HPDE6-E6E7 (cell line): ENCODE measurements around the gene CD180.
A peak's percentile ranks its signal among the peaks of the same experiment; 100 is the strongest.
"Not testable (repeated sequence)": the region's sequence is repeated elsewhere in the genome, so short reads cannot be mapped to it uniquely, and the experiment has no call there.

Source experiments
- DNase-seq: peaks from one replicate; pipeline ENCODE4 v3.0.0; 2011; ENCODE audit warnings: missing footprints; ENCODE audit errors: extremely low spot score

Gene CD180

DNA sequence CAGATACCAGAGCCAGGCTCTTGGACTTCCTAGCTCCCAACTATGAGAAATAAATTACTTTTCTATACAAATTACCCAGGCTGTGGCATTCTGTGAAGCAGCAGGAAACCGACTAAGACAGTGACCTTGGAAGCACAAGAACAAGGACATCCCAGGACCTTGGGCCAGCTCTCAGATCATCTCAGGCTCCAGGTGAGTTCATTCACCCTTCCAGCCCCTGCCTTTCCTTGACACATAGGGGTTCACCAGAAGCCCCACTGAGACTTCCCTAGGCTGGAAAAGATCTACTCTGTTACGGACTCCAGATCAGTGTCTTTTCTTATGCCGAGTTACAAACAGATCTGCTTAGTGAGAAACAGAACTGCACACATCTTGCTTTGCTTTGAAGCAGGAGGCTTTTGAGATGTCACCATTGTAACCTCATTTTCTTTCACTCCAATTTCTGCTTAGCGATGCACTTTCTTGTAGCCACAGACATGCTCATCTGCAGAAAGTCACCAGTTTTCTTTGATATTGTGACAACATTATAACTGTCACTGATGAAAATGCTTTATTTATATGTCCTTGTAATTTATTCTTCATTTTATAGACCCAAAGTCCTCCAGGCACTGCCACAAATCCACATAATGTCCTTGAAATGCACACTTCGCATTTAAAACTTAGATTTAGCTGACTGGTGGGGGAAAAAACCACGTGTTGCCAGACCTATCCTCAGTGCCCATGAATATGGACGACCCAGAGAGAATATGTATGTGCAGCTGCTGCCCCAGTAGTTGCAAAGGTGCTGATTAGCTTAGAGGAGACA, 8.1 kb downstream of the CD180 start:
- DNase-seq = no peak

DNA sequence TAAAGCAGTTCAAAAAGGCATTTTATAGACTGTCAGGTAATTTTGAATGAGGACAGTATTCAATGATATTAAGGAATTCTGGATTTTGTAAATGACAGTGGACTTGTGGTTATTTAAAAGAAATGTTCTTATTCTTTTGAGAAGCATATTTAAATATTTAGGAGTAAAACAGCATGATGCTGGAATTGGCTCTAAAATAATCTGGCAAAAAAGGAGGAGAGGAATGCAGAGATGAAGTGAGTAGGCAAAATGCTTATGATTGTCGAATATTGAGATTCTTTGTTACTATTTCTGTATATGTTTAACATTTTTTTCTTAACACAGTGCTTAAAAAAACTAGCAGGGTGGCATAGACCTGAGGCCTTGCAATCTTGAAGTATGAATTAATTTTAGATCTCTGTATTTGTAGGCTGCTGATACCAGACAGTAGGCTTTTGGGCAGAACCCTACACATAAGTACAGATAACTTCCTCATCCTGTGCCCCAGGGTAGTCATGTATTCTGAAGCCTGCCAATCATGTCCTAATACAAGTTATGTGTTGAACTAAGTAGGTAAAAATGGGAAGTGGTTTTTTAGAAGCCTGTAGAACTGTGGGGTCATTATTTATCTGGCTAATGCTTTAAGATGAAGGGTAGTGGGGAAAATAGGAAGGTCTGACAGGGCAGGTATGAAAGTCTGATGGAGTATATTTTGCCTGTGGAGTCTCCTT, 9.4 kb downstream of the CD180 start:
- DNase-seq = no peak

DNA sequence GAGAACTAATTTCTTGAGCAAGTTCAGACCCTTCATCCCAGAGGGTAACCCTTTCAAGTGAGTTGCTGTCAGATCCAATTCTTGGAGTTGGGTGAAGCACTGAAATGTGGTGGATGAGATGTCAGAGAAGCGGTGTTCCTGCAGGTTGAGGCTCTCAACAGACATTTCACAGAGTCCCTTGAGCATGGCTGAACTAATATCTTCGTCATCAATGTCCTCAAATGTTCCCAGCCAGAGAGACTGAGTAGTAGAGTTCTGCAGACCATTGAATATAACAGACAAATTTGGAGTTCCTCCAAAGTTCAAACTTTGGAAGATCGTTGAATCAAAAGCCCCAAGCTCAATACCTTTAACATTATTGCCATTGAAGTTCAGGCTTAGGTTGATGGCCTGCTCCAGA, 12.7 kb downstream of the CD180 start:
- DNase-seq = no peak

DNA sequence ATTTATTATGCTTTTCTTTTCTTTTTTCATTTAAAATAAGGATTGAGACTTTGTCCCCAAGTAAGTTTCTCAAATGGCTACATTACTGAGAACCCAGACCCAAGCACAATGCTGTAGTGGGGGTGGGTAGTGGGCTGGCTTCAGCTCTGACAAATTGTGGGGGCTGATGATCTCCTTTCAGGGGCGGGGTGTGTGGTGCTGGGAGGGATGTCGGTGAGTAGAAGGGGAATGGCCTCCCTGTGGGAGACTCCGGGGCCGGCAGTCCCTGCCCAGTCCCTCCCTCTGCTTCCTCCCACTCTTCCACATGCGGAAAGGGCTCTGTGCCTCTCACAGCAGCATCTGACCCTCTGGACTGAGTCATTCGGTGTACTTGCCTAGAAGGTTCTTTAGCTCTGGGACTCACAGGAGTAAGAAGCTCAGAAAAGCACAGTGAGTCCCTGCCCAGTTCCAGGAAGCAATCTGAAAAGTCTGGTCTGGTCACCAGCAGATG, 14.3 kb downstream of the CD180 start:
- no peak for DNase-seq

DNA sequence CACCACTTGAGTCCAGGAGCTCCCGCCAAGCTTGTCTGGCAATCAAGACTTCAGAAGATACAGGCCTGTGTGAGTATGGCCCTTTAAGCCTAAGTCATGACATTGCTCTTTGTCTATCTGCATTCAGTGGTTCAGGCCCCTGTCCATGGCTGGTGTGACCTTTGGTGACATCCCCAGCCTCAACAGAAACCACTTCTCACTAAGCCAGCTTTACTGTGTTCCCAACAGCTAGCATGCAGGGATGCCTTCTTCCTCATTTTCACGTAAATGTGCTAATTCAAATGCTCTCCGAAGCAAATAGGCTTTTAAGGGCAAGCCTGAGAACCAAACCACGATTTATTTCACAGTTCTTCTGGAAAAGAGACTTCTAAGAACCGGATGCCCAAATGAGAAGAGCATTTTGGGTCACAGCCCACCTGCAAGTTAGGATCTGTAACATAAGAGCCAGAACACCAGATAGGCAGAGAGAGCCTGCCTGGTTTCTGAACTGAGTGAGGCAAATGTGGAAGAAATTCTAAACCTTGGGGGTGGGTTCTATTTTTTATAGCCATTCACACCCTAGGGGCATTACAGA, 14.9 kb downstream of the CD180 start:
- DNase-seq = no peak

DNA sequence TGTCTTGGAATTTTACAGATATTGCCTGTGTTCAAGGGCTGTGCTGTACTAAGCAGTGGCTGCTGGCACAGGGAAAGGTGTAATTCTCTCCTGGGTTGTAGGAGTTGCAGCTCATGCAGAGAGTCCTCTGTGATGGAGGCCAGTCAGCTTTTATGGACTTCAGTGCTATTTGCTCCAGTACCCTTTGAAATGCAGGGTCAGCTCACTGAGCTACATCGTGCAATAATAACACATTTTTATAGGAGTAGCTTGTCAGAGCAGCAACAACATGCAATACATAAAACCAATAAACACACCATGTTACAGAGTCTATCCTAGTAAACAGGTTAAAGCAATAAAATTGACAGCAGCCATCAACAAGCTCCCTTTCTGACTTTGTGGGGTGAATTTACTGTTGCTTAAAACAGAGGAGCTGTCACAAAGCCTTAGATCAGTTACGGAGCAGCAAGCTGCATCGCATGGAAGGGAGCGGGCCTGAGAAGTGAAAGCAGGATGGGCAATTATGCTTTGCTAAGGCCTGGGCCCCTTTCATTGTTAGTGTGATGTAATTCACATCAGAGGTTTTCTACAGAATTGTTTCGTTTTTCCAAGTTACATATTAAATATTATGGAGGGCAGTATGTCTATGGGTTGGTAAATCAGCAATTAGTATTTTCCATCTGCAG, 16.8 kb downstream of the CD180 start:
- no peak for DNase-seq

DNA sequence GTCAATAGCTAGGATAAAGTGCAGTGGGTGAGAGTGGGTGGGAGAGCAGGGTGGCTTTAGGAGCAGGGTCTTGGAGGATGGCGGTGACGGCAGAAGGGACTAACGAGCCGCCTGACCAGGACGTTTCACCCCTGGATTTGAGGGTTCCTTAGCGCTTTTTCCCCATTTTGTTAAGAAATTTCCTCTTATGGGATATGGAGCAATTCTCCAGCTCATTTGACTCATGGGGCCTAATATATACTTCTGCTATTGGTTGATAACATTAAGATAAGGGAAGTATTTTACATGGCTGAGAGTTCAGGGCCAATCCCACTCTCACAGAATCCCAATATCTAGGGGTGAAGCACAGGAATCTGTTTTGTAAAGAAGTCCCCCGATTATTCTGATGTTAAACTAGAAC, 17.6 kb downstream of the CD180 start:
- DNase-seq = no peak

DNA sequence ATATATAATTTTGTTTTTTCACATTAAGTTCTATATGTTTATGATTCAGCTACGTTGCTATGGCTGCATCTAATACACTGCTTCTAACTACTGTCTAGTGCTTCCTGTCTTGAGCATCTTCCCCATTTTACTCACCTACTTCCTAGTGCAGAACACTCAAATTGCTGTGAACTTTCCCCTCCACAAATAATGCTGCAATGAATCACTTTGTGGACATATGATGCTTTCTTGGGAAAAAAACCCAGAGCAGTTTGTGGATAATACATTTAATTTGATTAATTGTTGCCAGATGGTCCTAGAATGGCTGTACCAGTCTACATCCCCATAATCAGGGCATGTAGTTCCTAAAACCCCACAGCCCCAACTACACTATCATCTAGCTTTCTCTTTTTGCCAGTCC, 18.5 kb downstream of the CD180 start:
- no peak for DNase-seq

DNA sequence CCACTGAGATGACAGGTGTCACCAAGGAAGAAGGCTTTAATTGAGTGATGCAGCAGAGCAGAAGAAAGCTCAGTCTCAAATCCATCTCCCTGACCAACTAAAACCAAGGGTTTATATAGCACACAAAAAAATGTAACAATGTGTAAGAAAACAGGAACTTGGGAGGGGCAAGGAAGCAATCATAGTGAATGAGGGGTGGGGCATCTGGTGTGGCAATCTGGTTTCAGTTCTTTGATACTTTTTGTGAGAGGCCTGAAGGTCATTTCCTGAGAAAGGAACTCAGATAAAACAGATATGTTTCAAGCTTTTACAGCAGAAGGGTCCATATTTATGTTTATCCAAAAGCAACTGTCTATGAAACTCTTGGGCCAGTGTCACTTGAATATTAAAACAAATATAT, 19.7 kb downstream of the CD180 start:
- no peak for DNase-seq

DNA sequence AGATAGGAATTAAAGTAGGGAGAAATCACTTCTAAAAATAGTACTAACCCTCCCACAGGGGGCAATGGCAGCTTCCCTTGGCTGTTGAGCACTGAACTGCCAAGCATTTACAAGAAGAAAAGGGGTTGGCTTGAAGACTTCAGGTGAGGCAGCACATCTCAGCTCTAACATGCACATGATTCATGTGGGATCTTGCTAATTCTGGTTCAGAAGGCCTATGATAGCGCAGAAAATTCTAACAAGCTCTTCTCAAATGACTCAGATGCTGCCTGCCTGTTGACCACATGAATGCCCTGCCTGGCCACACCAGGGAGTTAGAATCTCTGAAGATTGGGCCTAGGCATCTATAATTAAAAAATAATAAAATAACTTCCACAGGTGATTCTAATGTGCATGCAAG, 22.6 kb downstream of the CD180 start:
- no peak for DNase-seq

DNA sequence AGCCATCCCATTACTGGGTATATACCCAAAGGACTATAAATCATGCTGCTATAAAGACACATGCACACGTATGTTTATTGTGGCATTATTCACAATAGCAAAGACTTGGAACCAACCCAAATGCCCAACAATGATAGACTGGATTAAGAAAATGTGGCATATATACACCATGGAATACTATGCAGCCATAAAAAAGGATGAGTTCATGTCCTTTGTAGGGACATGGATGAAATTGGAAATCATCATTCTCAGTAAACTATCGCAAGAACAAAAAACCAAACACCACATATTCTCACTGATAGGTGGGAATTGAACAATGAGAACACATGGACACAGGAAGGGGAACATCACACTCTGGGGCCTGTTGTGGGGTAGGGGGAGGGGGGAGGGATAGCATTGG, 23.2 kb downstream of the CD180 start:
- not testable (repeated sequence) for DNase-seq

DNA sequence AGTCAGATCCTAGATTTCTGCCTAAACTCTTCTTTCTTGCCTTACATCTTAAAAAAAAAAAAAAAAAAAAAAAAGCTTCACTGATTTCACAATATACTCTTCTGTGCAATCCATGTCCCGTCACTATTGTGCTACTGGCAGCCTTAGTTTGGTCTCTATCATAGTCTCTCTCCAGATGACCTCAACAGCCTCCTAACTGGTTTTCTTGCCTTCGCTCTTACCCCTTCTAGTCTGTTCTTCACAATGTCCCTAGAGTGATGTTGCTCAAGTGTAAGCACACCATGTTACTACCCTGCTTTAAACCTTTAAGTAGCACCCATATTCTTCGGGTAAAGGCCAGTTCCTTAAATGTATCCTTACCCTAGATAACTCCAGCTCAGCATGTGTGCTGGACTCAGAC, 25.8 kb downstream of the CD180 start:
- no peak for DNase-seq

DNA sequence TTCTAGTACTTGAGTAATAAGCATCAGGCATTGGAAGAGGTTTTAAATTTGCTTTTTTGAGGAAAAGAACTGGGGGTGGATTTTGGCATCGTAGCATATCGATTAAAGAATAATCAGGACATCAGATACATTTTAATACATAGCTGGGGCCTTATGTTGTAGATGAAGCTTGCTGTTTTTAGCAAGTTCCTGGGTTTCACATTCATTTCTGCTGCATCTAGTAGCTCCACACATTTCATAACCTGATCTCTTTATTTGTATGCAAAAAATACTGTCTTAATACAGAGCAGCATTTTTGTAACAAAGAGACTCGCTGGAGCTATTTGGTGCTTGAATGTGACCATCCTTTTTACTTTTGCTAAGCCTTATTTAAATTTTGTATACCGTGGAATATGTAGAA, 28.5 kb downstream of the CD180 start:
- no peak for DNase-seq

DNA sequence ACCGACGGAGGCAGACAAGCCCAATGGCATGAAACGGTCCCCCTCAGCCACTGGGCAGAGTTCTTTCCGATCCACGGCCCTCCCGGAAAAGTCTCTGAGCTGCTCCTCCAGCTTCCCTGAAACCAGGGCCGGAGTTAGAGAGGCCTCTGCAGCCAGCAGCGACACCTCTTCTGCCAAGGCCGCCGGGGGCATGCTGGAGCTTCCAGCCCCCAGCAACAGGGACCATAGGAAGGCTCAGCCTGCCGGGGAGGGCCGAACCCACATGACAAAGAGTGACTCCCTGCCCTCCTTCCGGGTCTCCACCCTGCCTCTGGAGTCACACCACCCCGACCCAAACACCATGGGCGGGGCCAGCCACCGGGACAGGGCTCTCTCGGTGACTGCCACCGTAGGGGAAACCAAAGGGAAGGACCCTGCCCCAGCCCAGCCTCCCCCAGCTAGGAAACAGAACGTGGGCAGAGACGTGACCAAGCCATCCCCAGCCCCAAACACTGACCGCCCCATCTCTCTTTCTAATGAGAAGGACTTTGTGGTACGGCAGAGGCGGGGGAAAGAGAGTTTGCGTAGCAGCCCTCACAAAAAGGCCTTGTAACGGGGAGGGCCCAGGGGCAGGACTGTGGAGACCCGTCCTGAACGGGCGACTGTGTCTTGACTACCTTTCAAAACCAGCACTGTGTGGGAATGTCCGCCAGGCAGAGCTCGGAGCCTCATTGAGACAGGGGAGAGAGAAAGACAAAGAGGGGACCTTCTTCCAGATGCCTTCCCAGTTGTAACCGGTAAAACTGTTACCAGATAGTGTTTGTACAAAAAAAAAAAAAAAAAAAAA, 29.9 kb downstream of the CD180 start:
- no peak for DNase-seq

DNA sequence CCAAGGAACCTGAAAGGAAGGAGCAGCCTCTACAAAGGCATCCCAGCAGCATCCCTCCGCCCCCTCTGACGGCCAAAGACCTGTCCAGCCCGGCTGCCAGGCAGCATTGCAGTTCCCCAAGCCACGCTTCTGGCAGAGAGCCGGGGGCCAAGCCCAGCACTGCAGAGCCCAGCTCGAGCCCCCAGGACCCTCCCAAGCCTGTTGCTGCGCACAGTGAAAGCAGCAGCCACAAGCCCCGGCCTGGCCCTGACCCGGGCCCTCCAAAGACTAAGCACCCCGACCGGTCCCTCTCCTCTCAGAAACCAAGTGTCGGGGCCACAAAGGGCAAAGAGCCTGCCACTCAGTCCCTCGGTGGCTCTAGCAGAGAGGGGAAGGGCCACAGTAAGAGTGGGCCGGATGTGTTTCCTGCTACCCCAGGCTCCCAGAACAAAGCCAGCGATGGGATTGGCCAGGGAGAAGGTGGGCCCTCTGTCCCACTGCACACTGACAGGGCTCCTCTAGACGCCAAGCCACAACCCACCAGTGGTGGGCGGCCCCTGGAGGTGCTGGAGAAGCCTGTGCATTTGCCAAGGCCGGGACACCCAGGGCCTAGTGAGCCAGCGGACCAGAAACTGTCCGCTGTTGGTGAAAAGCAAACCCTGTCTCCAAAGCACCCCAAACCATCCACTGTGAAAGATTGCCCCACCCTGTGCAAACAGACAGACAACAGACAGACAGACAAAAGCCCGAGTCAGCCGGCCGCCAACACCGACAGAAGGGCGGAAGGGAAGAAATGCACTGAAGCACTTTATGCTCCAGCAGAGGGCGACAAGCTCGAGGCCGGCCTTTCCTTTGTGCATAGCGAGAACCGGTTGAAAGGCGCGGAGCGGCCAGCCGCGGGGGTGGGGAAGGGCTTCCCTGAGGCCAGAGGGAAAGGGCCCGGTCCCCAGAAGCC, 30.8 kb downstream of the CD180 start:
- peak; percentile 58 for DNase-seq

DNA sequence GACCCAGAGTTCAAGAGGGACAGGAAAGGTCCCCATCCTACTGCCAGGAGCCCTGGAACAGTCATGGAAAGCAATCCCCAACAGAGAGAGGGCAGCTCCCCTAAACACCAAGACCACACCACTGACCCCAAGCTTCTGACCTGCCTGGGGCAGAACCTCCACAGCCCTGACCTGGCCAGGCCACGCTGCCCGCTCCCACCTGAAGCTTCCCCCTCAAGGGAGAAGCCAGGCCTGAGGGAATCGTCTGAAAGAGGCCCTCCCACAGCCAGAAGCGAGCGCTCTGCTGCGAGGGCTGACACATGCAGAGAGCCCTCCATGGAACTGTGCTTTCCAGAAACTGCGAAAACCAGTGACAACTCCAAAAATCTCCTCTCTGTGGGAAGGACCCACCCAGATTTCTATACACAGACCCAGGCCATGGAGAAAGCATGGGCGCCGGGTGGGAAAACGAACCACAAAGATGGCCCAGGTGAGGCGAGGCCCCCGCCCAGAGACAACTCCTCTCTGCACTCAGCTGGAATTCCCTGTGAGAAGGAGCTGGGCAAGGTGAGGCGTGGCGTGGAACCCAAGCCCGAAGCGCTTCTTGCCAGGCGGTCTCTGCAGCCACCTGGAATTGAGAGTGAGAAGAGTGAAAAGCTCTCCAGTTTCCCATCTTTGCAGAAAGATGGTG, 31.6 kb downstream of the CD180 start:
- DNase-seq = no peak

DNA sequence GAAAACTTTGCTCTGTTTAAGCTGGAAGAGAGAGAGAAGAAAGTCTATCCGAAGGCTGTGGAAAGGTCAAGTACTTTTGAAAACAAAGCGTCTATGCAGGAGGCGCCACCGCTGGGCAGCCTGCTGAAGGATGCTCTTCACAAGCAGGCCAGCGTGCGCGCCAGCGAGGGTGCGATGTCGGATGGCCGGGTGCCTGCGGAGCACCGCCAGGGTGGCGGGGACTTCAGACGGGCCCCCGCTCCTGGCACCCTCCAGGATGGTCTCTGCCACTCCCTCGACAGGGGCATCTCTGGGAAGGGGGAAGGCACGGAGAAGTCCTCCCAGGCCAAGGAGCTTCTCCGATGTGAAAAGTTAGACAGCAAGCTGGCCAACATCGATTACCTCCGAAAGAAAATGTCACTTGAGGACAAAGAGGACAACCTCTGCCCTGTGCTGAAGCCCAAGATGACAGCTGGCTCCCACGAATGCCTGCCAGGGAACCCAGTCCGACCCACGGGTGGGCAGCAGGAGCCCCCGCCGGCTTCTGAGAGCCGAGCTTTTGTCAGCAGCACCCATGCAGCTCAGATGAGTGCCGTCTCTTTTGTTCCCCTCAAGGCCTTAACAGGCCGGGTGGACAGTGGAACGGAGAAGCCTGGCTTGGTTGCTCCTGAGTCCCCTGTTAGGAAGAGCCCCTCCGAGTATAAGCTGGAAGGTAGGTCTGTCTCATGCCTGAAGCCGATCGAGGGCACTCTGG, 32.6 kb downstream of the CD180 start:
- DNase-seq = no peak

DNA sequence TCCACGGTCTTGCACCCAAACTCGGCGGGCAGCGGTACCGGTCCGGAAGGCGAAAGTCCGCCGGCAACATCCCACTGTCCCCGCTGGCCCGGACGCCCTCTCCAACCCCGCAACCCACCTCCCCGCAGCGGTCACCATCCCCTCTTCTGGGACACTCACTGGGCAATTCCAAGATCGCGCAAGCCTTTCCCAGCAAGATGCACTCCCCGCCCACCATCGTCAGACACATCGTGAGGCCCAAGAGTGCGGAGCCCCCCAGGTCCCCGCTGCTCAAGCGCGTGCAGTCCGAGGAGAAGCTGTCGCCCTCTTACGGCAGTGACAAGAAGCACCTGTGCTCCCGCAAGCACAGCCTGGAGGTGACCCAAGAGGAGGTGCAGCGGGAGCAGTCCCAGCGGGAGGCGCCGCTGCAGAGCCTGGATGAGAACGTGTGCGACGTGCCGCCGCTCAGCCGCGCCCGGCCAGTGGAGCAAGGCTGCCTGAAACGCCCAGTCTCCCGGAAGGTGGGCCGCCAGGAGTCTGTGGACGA, 33.3 kb downstream of the CD180 start:
- no peak for DNase-seq

DNA sequence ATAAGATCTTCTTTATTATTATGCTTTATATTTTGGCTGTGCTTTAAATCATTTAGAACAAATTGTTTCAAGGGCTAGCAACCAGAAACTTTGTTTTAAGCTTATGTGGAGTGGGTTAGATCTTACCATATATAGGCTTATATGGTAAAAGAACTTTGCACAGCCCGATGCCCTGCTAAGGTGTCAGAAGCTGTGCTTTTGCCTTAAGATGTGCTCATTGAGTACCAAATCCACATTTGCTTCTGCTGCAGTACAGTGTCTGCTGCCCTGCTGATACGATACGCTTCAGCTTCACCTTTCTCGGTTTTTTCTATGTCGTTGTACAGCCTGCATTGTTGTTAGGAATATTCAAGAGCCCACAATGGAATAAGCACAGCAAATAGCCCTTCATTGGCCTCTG, 34.8 kb downstream of the CD180 start:
- no peak for DNase-seq
